ENCODE results near the gene PALM3. TPM values are rescaled to one million over a fixed set of nuclear protein-coding genes. Genes with fewer than 3 reads are reported as not detected.
"Not testable (repeated sequence)": the region's sequence is repeated elsewhere in the genome, so short reads cannot be mapped to it uniquely, and the experiment has no call there.

PALM3 gene
- total RNA-seq, 2 experiments from 2014 or later, result not detected

DNA sequence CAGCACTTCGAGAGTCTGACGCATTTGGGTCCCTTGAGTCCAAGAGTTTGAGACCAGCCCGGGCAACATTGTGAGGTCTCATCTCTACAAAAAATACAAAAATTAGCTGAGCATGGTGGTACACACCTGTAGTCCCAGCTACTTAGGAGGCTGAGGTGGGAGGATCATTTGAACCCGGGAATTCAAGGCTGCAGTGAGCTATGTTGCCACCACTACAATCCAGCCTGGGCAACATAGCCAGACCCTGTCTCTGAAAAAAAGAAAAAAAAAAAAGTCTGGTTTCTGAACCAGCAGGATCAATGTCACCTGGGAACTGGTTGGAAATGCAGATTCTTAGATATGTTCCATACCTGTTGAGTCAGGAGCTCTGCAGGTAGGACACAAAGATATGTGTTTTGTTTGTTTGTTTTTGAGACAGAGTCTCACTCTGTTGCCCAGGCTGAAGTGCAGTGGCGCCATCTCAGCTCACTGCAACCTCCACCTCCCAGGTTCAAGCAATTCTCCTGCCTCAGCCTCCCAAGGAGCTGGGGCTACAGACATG lies 35.2 kb downstream of the PALM3 start:
- not testable (repeated sequence) for DNase-seq; ATAC-seq; H3K36me3 Mint-ChIP-seq (ENCODE audit: low read depth); H3K4me3 Mint-ChIP-seq; H3K27ac Mint-ChIP-seq; H3K27me3 Mint-ChIP-seq (ENCODE audit: low read depth); H3K9me3 Mint-ChIP-seq (ENCODE audit: insufficient read depth)
- ChIA-PET POLR2A (interaction anchor here (0.6 kb wide), 1 partner anchor 73 kb away, joined by 3 read pairs; no protein-coding TSS in a partner anchor), CTCF (interaction anchor here (2.9 kb wide), 1 partner anchor 32 kb away, joined by 9 read pairs; no protein-coding TSS in a partner anchor)
- H3K4me1 Mint-ChIP-seq (ENCODE audit: low read depth), result peaks cover 21% of the 10 kb centered on the region

DNA sequence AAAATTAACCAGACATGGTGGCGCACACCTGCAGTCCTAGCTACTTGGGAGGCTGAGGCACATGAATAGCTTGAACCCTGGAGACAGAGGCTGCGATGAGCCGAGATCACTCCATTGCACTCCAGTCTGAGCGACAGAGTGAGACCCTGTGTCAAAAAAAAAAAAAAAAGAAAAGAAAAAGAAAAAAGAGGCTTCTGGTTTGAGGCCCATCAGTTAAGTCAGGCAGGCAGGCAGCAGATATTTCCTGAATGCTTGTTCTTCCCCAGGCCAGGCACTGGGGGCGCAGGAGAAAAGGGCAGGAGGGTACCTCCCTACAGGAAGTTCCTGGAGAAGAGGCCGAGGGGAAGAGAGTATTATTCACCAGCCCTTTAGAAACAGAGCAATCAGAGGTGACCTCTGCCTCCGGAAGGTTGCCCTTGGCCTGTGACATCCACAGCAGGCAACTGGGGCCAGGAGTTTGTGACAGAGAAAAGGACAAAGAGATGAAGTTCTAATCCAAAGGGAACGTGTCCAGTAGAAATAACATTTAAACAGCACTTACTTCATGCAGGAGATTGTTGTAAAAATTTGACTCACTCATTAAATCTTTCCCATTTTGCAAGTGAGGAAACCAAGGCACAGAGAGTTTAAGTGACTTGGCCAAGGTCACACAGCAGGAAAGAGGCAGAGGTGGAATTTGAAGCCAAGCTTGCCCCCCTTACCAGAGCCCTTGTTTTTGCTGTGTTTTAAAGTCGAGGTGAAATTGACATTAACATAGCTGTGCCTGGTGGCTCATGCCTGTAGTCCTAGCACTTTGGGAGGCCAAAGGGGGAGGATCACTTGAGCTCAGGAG lies 38.3 kb downstream of the PALM3 start:
- no peak overlapping the region for H3K4me3 Mint-ChIP-seq
- H3K9me3 Mint-ChIP-seq (ENCODE audit: insufficient read depth), result no peaks in the 10 kb centered on the region
- ATAC-seq (no peak), DNase-seq (no peak)
- no peaks in the 10 kb centered on the region for H3K36me3 Mint-ChIP-seq (ENCODE audit: low read depth)
- peaks cover 16% of the 10 kb centered on the region for H3K4me1 Mint-ChIP-seq (ENCODE audit: low read depth)
- ChIA-PET POLR2A (no interaction called here), CTCF (interaction anchor here (1.0 to 2.1 kb wide), 3 partner anchors 36 to 137 kb away, joined by 3 to 7 read pairs (median 3); no protein-coding TSS in a partner anchor)
- H3K27me3 Mint-ChIP-seq (ENCODE audit: low read depth), result peaks cover 3% of the 10 kb centered on the region
- H3K27ac Mint-ChIP-seq, result no peak overlapping the region

DNA sequence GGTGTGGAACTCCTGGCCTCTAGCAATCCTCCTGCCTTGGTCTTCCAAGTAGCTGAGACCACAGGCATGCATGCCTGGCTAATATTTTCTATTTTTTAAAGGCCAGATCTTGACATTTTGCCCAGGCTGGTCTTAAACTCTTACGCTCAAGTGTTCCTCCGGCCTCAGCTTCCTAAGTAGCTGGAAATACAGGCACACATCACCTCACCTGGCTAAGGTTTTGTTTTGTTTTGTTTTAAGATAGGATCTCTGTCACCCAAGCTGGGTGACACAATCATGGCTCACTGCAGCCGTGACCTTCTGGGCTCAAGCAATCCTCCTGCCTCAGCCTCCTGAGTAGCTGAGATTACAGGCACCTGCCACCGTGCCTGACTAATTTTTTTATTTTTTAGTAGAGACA lies 39.4 kb downstream of the PALM3 start:
- no peak for DNase-seq
- no peaks in the 10 kb centered on the region for H3K9me3 Mint-ChIP-seq (ENCODE audit: insufficient read depth)
- ChIA-PET POLR2A (interaction anchor here (1.8 kb wide), 1 partner anchor 9 kb away, joined by 13 read pairs; the partner anchor contains the start of gene IL27RA), CTCF (interaction anchor here (0.6 to 2.1 kb wide), 5 partner anchors 9 to 96 kb away, joined by 3 to 9 read pairs (median 4); partner anchors contain the start of gene IL27RA)
- peaks cover 3% of the 10 kb centered on the region for H3K27me3 Mint-ChIP-seq (ENCODE audit: low read depth)
- H3K4me1 Mint-ChIP-seq (ENCODE audit: low read depth), result peaks cover 16% of the 10 kb centered on the region
- no peak for ATAC-seq
- no peak overlapping the region for H3K27ac Mint-ChIP-seq
- no peak overlapping the region for H3K4me3 Mint-ChIP-seq
- H3K36me3 Mint-ChIP-seq (ENCODE audit: low read depth), result no peaks in the 10 kb centered on the region

DNA sequence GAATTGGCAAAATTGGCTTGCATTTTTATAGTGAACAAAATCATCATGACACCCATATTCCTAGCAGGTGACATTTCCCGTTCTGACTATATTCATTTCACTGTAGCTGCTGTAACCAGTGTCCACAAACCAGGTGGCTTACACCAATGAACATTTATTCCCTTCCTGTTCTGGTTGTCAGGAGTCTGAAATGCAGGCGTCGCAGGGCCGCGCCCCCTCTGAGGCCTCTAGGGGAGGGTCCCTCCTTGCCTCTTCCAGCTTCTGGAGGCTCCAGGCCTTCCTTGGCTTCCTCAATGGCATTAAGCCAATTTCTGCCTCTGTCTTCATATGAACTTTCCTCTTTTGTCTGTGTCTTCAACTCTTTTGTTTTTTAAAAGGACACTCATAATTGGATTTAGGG lies 40.4 kb downstream of the PALM3 start:
- no peak overlapping the region for H3K4me3 Mint-ChIP-seq
- POLR2A ChIA-PET, result interaction anchor here (0.6 to 1.8 kb wide), 3 partner anchors 10 to 16 kb away, joined by 3 to 13 read pairs (median 3); partner anchors contain the start of gene IL27RA
- H3K36me3 Mint-ChIP-seq (ENCODE audit: low read depth), result no peaks in the 10 kb centered on the region
- ATAC-seq, result no peak
- DNase-seq, result no peak
- no peak overlapping the region for H3K27ac Mint-ChIP-seq
- H3K9me3 Mint-ChIP-seq (ENCODE audit: insufficient read depth), result no peaks in the 10 kb centered on the region
- peaks cover under 1% of the 10 kb centered on the region for H3K27me3 Mint-ChIP-seq (ENCODE audit: low read depth)
- CTCF ChIA-PET, result interaction anchor here (1.2 to 2.1 kb wide), 4 partner anchors 10 to 141 kb away, joined by 4 to 9 read pairs (median 6); partner anchors contain the start of gene IL27RA
- peaks cover 16% of the 10 kb centered on the region for H3K4me1 Mint-ChIP-seq (ENCODE audit: low read depth)

DNA sequence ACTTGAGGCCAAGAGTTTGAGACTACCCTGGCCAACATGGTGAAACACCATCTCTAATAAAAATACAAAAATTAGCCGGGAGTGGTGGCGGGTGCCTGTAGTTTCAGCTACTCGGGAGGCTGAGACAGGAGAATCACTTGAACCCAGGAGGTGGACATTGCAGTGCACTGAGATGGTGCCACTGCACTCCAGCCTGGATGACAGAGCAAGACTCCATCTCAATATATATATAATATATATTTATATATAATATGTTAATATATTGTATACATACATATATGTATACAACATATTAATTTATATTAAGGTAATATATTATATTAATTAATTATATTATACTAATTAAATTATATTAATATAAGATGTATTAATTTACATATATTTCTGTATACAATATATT lies 42.1 kb downstream of the PALM3 start:
- not testable (repeated sequence) for H3K27me3 Mint-ChIP-seq (ENCODE audit: low read depth); ATAC-seq; H3K4me3 Mint-ChIP-seq; DNase-seq; H3K27ac Mint-ChIP-seq; H3K9me3 Mint-ChIP-seq (ENCODE audit: insufficient read depth); H3K36me3 Mint-ChIP-seq (ENCODE audit: low read depth)
- ChIA-PET POLR2A (interaction anchor here (1.2 to 2.4 kb wide), 2 partner anchors 8 to 12 kb away, joined by 3 to 9 read pairs; partner anchors contain the start of genes IL27RA and RLN3), CTCF (interaction anchor here (0.6 to 1.8 kb wide), 4 partner anchors 11 to 40 kb away, joined by 3 to 8 read pairs (median 4); no protein-coding TSS in a partner anchor)
- peaks cover 18% of the 10 kb centered on the region for H3K4me1 Mint-ChIP-seq (ENCODE audit: low read depth)

DNA sequence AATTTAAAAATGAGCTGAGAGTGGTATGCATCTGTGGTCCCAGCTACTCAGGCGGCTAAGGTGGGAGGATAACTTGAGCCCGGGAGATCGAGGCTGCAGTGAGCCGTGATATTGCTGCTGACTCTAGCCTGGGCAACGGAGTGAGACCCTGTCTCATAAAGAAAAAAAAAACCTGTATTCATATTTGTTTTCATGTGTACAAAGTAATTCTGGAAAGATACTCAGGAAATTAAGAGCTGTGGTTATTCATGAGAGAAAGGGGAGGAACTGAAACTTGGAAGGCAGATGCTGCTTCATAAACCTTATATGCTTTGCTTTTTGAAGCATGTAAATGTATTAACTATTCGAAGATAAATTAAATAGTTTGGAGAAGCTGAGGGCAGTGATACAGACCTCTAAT lies 42.8 kb downstream of the PALM3 start:
- H3K9me3 Mint-ChIP-seq (ENCODE audit: insufficient read depth), result no peaks in the 10 kb centered on the region
- peaks cover 18% of the 10 kb centered on the region for H3K4me1 Mint-ChIP-seq (ENCODE audit: low read depth)
- ATAC-seq, result no peak
- POLR2A ChIA-PET, result interaction anchor here (1.2 to 2.4 kb wide), 2 partner anchors 9 to 12 kb away, joined by 3 to 9 read pairs; partner anchors contain the start of genes IL27RA and RLN3
- no peaks in the 10 kb centered on the region for H3K36me3 Mint-ChIP-seq (ENCODE audit: low read depth)
- no peak overlapping the region for H3K4me3 Mint-ChIP-seq
- CTCF ChIA-PET, result interaction anchor here (0.6 to 1.8 kb wide), 6 partner anchors 11 to 419 kb away, joined by 3 to 8 read pairs (median 4); partner anchors contain the start of gene IL27RA
- no peak for DNase-seq
- H3K27ac Mint-ChIP-seq, result no peak overlapping the region
- H3K27me3 Mint-ChIP-seq (ENCODE audit: low read depth), result no peaks in the 10 kb centered on the region

DNA sequence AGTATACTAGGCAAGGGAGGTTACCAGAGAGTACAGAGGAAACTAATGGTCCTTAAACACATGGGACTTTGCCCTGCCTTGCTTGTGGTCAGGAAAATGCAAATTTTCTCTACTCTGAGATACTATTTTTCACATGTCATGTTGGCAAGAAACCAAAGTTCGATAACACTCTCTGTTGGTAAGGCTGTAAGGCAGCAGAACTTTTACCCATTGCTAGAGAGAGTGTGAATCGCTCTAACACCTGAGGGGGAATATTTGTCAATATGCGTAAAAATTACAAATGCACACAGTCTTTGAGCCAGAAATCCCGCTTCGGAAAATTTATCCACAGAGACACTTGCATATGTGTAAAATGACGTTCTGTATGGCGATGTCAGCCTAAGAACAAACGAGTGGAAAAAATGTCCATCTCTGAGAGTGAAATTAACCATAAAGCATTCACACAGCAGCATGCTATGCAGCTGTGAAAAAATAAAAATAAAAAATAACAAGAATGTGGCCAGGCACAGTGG lies 46.3 kb downstream of the PALM3 start:
- Mint-ChIP-seq H3K27me3 (ENCODE audit: low read depth) (peaks cover 5% of the 10 kb centered on the region), H3K4me1 (ENCODE audit: low read depth) (peaks cover 7% of the 10 kb centered on the region)
- POLR2A ChIA-PET, result no interaction called here

DNA sequence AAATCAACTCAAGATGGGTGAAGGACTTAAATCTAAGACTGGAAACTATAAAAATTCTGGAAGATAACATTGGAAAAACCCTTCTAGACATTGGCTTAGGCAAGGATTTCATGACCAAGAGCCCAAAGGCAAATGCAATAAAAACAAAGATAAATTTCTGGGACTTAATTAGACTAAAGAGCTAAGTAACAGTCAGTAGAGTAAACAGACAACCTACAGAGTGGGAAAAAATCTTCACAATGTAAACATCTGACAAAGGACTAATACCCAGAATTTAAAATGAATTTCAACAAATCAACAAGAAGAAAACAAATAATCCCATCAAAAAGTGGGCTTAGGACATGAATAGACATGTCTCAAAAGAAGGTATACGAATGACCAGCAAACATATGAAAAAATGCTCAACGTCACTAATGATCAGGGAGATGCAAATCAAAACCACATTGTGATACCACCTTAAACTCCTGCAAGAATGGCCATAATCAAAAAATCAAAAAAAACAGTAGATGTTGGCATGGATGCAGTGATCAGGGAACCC lies 49.4 kb downstream of the PALM3 start:
- H3K4me3 Mint-ChIP-seq, result no peak overlapping the region
- peaks cover 5% of the 10 kb centered on the region for H3K27me3 Mint-ChIP-seq (ENCODE audit: low read depth)
- POLR2A ChIA-PET, result no interaction called here
- ATAC-seq (no peak), DNase-seq (no peak)
- no peak overlapping the region for H3K27ac Mint-ChIP-seq
- no peaks in the 10 kb centered on the region for H3K36me3 Mint-ChIP-seq (ENCODE audit: low read depth)
- peaks cover 7% of the 10 kb centered on the region for H3K4me1 Mint-ChIP-seq (ENCODE audit: low read depth)
- CTCF ChIA-PET, result no interaction called here
- H3K9me3 Mint-ChIP-seq (ENCODE audit: insufficient read depth), result no peaks in the 10 kb centered on the region

More for the DNA sequence above, 46.3 kb downstream of the PALM3 start:
- H3K4me3 Mint-ChIP-seq, result no peak overlapping the region
- H3K36me3 Mint-ChIP-seq (ENCODE audit: low read depth), result no peaks in the 10 kb centered on the region
- ATAC-seq, result no peak
- no peaks in the 10 kb centered on the region for H3K9me3 Mint-ChIP-seq (ENCODE audit: insufficient read depth)
- no peak overlapping the region for H3K27ac Mint-ChIP-seq
- DNase-seq, result no peak
- CTCF ChIA-PET, result no interaction called here

DNA sequence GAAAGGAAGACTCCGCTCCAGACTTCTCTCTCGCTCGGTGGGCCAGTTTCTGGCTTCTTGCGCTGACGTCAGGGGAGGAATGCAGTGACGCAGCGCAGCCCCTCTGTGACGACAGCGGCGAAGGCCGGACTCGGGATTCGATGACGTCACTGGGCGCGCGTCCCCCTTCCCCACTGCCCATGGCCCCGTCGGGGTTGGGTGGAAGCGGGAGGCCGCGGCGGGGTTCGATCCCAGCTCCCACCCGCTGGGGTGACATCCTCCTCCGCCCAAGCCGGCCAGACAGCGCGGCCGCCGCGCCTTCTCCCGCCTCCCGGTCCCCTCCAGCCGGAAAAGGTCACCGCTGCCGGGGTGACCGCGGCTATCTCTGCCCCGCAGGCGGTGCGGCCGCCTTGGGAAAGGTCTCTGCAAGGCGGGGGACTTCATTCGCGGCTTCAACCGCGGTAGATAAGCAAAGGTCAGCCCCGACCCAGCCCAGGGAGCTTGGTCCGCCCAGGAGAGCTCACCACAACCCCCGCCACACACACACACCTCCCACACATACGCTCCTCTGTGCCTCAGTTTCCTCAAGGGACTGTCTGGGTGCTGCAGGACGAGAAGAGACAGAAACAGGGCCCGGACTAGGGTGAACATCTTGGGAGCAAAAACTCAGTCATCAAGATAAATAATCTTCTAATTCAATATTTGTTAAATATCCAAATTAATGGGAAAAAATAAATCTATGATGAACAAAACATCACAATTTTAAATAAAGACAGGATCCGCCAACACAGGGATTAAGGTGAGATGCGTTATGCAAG lies 54.9 kb downstream of the PALM3 start:
- no peaks in the 10 kb centered on the region for H3K27me3 Mint-ChIP-seq (ENCODE audit: low read depth)

DNA sequence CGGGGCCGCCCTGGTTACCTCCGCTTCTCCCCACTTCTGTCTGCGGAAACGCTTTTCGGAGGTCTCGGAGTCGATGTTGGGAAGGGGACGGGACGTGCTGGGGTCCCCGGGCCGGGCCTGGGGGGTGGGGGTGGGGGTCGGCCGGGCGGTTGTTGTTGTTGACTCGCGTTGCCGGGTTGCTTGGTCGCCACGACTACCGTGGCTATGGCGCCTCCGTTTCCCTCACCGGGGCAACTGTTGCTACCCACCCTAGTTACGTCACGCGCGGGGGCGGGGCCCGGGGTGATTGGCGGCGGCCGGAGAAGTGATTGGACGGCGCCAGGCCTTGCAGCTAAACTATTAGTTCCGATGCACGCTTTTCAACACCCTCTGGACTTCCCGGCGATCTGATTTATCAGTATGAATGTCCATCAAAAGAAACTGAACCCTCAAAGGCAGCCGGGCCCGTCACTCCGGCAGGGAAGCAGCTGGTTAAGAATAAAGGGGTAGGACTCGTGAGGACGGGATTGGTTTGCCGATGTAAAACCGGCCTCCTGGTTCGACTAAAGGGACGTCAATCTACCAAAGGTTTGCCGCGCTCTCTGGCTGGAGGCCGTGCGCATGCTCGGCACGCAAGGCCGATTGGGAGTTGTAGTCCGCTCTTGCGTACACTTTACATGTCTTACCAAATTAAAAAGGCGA lies 55.7 kb downstream of the PALM3 start, which contains the start of gene RFX1:
Gene RFX1, minus strand, starts transcription at position 236 of the 681 bp plus-strand sequence. CDS start 12,477 bp downstream, outside the sequence.
- Mint-ChIP-seq H3K4me3 (peak within 1 kb of the TSS; percentile 88), H3K36me3 (ENCODE audit: low read depth) (peaks cover 3% of the 10 kb centered on the region), H3K4me1 (ENCODE audit: low read depth) (peaks cover 43% of the 10 kb centered on the region), H3K27ac (peak within 1 kb of the TSS; percentile 98), H3K9me3 (ENCODE audit: insufficient read depth) (no peaks in the 10 kb centered on the region), H3K27me3 (ENCODE audit: low read depth) (no peaks in the 10 kb centered on the region)
- ChIA-PET CTCF (interaction anchor here (1.0 to 2.6 kb wide), 5 partner anchors 19 to 131 kb away, joined by 3 to 11 read pairs (median 4); partner anchors contain the start of gene IL27RA), POLR2A (interaction anchor here (0.6 to 5.9 kb wide), 11 partner anchors 14 to 126 kb away, joined by 3 to 56 read pairs (median 5); partner anchors contain the start of genes DCAF15 and IL27RA)
- peak; percentile 100 for DNase-seq
- ATAC-seq, result peak; percentile 80

More for the DNA sequence above, 54.9 kb downstream of the PALM3 start:
- Mint-ChIP-seq H3K36me3 (ENCODE audit: low read depth) (peaks cover 2% of the 10 kb centered on the region), H3K4me3 (peak overlapping the region; percentile 88), H3K4me1 (ENCODE audit: low read depth) (peaks cover 36% of the 10 kb centered on the region), H3K9me3 (ENCODE audit: insufficient read depth) (no peaks in the 10 kb centered on the region), H3K27ac (peak overlapping the region; percentile 98)
- ATAC-seq (peak; percentile 17), DNase-seq (no peak)
- ChIA-PET CTCF (interaction anchor here (1.0 to 2.6 kb wide), 4 partner anchors 20 to 53 kb away, joined by 3 to 11 read pairs (median 6); partner anchors contain the start of gene IL27RA), POLR2A (interaction anchor here (0.6 to 5.9 kb wide), 10 partner anchors 14 to 126 kb away, joined by 3 to 56 read pairs (median 6); partner anchors contain the start of genes DCAF15 and IL27RA)
